Measurements from ENCODE around the gene NAGK.

NAGK gene

DNA sequence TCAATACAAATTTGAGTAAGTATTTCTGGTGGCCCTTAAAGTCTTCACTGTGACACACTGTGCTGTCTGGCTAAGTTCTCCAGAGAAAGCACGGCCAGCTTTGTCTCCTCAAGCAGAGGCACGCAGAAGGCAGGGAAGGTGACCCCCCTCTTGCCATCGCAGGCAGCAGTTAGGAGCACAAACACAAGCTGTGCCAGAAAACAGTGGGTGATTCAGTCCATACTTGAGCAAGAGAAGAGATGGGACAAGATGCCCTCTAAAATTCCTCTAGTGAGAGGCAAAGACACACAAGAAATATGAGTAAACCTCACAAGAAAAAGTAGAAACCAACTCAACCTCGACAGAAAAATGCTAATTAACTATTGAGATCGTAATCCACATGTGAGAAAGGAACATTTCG, 51.7 kb downstream of the NAGK start:
- H3K27ac ChIP-seq: peak overlapping the region; percentile 65
- DNase-seq (ENCODE audit: low spot score): no peak
- CTCF ChIA-PET: no interaction called here
- POLR2A ChIA-PET (ENCODE audit: low non-redundant PET): no interaction called here
- TF ChIP-seq, protein P1, sequence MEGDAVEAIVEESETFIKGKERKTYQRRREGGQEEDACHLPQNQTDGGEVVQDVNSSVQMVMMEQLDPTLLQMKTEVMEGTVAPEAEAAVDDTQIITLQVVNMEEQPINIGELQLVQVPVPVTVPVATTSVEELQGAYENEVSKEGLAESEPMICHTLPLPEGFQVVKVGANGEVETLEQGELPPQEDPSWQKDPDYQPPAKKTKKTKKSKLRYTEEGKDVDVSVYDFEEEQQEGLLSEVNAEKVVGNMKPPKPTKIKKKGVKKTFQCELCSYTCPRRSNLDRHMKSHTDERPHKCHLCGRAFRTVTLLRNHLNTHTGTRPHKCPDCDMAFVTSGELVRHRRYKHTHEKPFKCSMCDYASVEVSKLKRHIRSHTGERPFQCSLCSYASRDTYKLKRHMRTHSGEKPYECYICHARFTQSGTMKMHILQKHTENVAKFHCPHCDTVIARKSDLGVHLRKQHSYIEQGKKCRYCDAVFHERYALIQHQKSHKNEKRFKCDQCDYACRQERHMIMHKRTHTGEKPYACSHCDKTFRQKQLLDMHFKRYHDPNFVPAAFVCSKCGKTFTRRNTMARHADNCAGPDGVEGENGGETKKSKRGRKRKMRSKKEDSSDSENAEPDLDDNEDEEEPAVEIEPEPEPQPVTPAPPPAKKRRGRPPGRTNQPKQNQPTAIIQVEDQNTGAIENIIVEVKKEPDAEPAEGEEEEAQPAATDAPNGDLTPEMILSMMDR (conservative IDR thresholded peaks at IDR 0.05; ENCODE audit: low read depth): no peak

DNA sequence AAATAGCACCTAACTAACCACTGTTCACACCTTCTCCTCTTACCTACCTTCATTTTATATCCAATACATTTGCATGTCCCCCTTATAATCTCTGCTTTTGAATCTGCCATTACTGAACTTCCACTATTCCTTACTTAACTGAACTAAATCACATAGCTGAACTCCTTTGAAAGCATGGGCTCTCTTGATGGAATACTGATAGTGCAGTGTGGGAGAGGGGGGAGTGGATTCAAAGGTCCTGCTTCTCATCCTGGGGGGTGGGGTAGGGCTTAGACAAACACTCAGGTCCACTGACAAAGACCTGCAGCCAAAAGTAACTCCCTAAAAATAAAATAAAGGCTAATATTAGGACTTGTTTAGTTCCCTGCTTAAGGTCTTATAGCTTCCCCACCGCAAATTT, 53.0 kb downstream of the NAGK start:
- POLR2A ChIA-PET (ENCODE audit: low non-redundant PET): no interaction called here
- CTCF ChIA-PET: interaction anchor here (1.0 kb wide), 1 partner anchor 15 kb away, joined by 3 read pairs; no protein-coding TSS in a partner anchor
- H3K27ac ChIP-seq: no peak overlapping the region
- no peak for DNase-seq (ENCODE audit: low spot score)
- TF ChIP-seq, protein P1 (conservative IDR thresholded peaks at IDR 0.05; ENCODE audit: low read depth): no peak

DNA sequence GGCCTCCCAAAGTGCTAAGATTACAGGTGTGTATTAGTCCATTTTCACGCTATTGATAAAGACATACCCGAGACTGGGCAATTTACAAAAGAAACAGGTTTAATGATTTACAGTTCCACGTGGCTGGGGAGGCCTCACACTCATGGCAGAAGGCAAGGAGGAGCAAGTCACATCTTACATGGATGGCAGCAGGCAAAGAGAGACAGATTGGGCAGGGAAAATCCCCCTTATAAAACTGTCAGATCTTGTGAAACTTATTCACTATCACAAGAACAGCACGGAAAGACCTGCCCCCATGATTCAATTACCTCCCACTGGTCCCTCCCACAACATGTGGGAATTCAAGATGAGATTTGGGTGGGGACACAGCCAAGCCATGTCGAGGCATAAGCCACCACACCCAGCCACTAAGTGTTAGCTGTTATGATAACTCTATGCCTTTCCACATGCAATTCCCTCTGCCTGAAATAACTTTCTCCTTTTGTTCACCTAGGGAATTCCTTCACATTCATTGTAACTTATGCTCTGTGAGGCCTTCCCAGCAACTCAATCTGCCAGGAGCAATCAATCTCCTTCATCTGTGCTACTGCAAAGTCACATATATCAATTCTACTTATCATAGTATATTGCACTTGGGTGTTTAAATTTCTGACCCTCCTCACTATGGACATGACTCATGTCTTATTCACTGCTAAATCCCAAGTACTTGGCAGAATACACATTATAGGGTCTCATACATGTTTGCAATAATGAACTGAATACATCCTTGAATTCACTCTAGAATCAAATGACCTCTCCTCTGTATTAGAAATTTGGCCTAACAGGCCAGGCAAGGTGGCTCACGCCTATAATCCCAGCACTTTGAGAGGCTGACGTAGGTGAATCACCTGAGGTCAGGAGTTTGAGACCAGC, 54.2 kb downstream of the NAGK start:
- ChIA-PET CTCF (no interaction called here), POLR2A (ENCODE audit: low non-redundant PET) (no interaction called here)
- no peak overlapping the region for H3K27ac ChIP-seq
- TF ChIP-seq, protein P1 (conservative IDR thresholded peaks at IDR 0.05; ENCODE audit: low read depth): no peak
- peak; percentile 8 for DNase-seq (ENCODE audit: low spot score)

DNA sequence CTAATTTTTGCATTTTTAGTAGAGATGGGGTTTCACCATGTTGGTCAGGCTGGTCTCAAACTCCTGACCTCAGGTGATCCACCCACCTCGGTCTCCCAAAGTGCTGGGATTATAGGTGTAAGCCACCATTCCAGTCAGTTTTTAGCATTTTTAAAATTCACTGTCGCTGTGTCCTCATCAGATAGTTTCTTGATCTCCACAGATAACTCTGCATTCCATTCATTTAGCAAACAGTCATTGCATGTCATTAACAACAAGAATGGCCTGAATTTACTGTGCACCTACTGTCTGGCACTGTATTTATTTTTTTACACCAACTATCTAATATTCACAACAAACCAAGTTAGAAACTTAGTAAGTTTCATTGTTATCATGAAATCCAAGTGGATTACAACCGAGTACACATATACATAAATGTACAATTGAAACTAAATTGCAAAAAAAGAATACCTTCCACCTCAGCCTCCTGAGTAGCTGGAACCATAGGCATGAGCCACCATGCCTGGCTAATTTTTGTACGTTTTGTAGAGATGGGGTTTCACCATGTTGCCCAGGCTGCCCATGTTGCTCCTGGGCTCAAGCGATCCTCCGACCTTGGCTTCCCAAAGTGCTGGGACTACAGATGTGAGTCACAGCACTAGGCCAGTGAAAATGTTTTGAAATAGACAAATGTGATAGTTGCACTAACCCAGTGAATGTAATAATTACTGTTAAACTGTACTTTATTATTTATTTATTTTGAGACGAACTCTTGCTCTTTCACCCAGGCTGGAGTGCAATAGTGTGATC, 57.3 kb downstream of the NAGK start:
- H3K27ac ChIP-seq: 0 out of 2 replicates have a peak overlapping the region, but pooled peaks have one; percentile 3
- ChIA-PET POLR2A (ENCODE audit: low non-redundant PET) (no interaction called here), CTCF (no interaction called here)
- no peak for DNase-seq (ENCODE audit: low spot score)
- TF ChIP-seq, protein P1 (conservative IDR thresholded peaks at IDR 0.05; ENCODE audit: low read depth): no peak

DNA sequence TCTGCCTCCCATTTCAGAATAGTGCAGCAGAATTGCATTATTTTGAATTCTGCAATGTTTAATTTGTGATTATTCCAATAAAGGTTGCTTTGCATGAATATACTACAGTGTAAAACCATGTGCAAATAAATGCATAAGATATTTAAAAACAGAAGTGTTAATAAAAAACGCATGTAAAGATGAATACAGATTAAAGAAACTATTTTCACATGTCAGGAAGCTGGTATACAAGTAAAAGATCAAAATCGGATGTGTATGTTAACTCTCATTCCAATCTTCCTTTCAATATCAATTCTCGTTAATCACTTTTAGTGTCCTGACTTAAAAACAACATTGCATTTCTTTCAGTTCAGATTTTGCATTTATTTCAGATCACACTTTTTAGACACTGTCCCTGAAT, 58.5 kb downstream of the NAGK start:
- ChIA-PET CTCF (interaction anchor here (0.6 kb wide), 1 partner anchor 33 kb away, joined by 3 read pairs; no protein-coding TSS in a partner anchor), POLR2A (ENCODE audit: low non-redundant PET) (no interaction called here)
- TF ChIP-seq, protein P1 (conservative IDR thresholded peaks at IDR 0.05; ENCODE audit: low read depth): no peak
- H3K27ac ChIP-seq: no peak overlapping the region
- DNase-seq (ENCODE audit: low spot score): no peak

Data from RWPE1 (cell line).